IMR-90 (cell line): Measurements from ENCODE around the gene ZNF761. TPM values are rescaled to one million over a fixed set of nuclear protein-coding genes. Genes with fewer than 3 reads are reported as not detected.

ENCODE experiments used
- ATAC-seq: fragments of 200-7000 bp; cut with Tn5 transposase; 2 replicates; pipeline ENCODE4 v1.9.1; 2020; ENCODE audit warnings: low read depth, mild to moderate bottlenecking, moderate library complexity
- BruUV-seq: library from RNA; stranded (reverse); fragments of 400-500 nt; replicated peaks from 2 replicates; lab custom pipeline; 2021; lab: Mats Ljungman, UMichigan
- CTCF ChIA-PET: fragments of 300-600 bp; formaldehyde crosslinking; extraction: SDS; loops from one replicate; lab custom pipeline; 2021; ENCODE audit warnings: antibody characterized with exemption; lab: Yijun Ruan, JAX
- POLR2A ChIA-PET: fragments of 300-600 bp; sonication (Branson Sonifier 250); formaldehyde crosslinking; loops from one replicate; lab custom pipeline; 2022; ENCODE audit warnings: antibody characterized with exemption; ENCODE audit not compliant: unreplicated experiment; lab: Charles Lee
- DNase-seq: peaks from one replicate; pipeline ENCODE4 v3.0.0; 2013
- H2AFZ ChIP-seq: replicated peaks from 2 replicates; pipeline ENCODE3; 2013; ENCODE audit warnings: low read length, mild to moderate bottlenecking; ENCODE audit not compliant: poor library complexity
- H2AK5ac ChIP-seq: 2 replicates; pipeline ENCODE4 v1.6.1; 2013; ENCODE audit warnings: low read depth, low read length, inconsistent platforms
- H2AK9ac ChIP-seq: replicated peaks from 2 replicates; pipeline ENCODE3; 2013; ENCODE audit warnings: mild to moderate bottlenecking, low read depth, low read length, moderate library complexity; ENCODE audit not compliant: poor library complexity
- H2BK120ac ChIP-seq: 2 replicates; pipeline ENCODE4 v1.6.1; 2013; ENCODE audit warnings: low read depth, low read length, inconsistent platforms
- H2BK15ac ChIP-seq: 3 replicates; pipeline ENCODE4 v1.6.1; 2013; ENCODE audit warnings: low read depth, low read length, inconsistent platforms
- H2BK20ac ChIP-seq: 2 replicates; pipeline ENCODE4 v1.6.1; 2013; ENCODE audit warnings: low read depth, mild to moderate bottlenecking, inconsistent platforms, low read length, moderate library complexity
- H2BK5ac ChIP-seq: 2 replicates; pipeline ENCODE4 v1.6.1; 2013; ENCODE audit warnings: mild to moderate bottlenecking, low read depth, low read length, inconsistent platforms; ENCODE audit not compliant: poor library complexity, severe bottlenecking
- H3K14ac ChIP-seq: replicated peaks from 2 replicates; pipeline ENCODE4 v1.6.1; 2013; ENCODE audit warnings: low read depth, low read length, inconsistent platforms
- H3K18ac ChIP-seq: 2 replicates; pipeline ENCODE4 v1.6.1; 2013; ENCODE audit warnings: low read depth, low read length, control low read depth
- H3K23ac ChIP-seq: 2 replicates; pipeline ENCODE4 v1.6.1; 2013; ENCODE audit warnings: low read depth, low read length, inconsistent platforms
- H3K27ac ChIP-seq: 2 replicates; pipeline ENCODE4 v1.5.1; 2013; ENCODE audit warnings: mild to moderate bottlenecking, control low read depth, low read length; ENCODE audit not compliant: insufficient read depth
- H3K27me3 ChIP-seq: 2 replicates; pipeline ENCODE4 v1.6.1; 2013; ENCODE audit warnings: low read length; ENCODE audit not compliant: control insufficient read depth, insufficient read depth
- H3K36me3 ChIP-seq: 2 replicates; pipeline ENCODE4 v1.6.1; 2013; ENCODE audit warnings: low read length, mixed read lengths; ENCODE audit not compliant: control insufficient read depth, insufficient read depth
- H3K4ac ChIP-seq: 2 replicates; pipeline ENCODE4 v1.6.1; 2013; ENCODE audit warnings: low read depth, low read length, inconsistent platforms
- H3K4me1 ChIP-seq: 2 replicates; pipeline ENCODE4 v1.6.1; 2013; ENCODE audit warnings: low read length, mixed read lengths; ENCODE audit not compliant: control insufficient read depth, insufficient read depth
- H3K4me2 ChIP-seq: 2 replicates; pipeline ENCODE4 v1.6.1; 2013; ENCODE audit warnings: low read depth, mild to moderate bottlenecking, control low read depth, low read length, moderate library complexity
- H3K4me3 ChIP-seq: 2 replicates; pipeline ENCODE4 v1.5.1; 2013; ENCODE audit warnings: low read depth, mild to moderate bottlenecking, control low read depth, low read length, moderate library complexity; ENCODE audit not compliant: insufficient read depth
- H3K56ac ChIP-seq: 2 replicates; pipeline ENCODE4 v1.6.1; 2013; ENCODE audit warnings: low read length, inconsistent platforms; ENCODE audit not compliant: insufficient read depth; ENCODE audit errors: extremely low read depth
- H3K79me1 ChIP-seq, 2 experiments: 2 replicates each; pipeline ENCODE4 v1.6.1; 2013; ENCODE audit warnings: low read length in 2 of 2, inconsistent platforms in 1 of 2, low read depth in 1 of 2
- H3K9ac ChIP-seq: 2 replicates; pipeline ENCODE4 v1.6.1; 2013; ENCODE audit warnings: low read depth, low read length, control low read depth
- H3K9me1 ChIP-seq: 2 replicates; pipeline ENCODE4 v1.6.1; 2013; ENCODE audit warnings: low read length, inconsistent platforms; ENCODE audit not compliant: insufficient read depth
- H3K9me3 ChIP-seq: 2 replicates; pipeline ENCODE4 v1.6.1; 2013; ENCODE audit warnings: low read length; ENCODE audit not compliant: control insufficient read depth, insufficient read depth
- H4K20me1 ChIP-seq: 2 replicates; pipeline ENCODE4 v1.6.1; 2013; ENCODE audit warnings: low read length, inconsistent platforms; ENCODE audit not compliant: insufficient read depth
- H4K5ac ChIP-seq: 2 replicates; pipeline ENCODE4 v1.6.1; 2013; ENCODE audit warnings: mild to moderate bottlenecking, low read depth, low read length, control low read depth
- H4K8ac ChIP-seq, 2 experiments: 2 replicates each; pipeline ENCODE4 v1.6.1; 2013; ENCODE audit warnings: low read depth in 2 of 2, low read length in 2 of 2, control low read depth in 1 of 2, inconsistent platforms in 1 of 2
- H4K91ac ChIP-seq: 2 replicates; pipeline ENCODE4 v1.6.1; 2013; ENCODE audit warnings: low read depth, low read length, inconsistent platforms; ENCODE audit not compliant: insufficient read depth
- SMC3 ChIP-seq: fragments of 150-350 bp; IDR thresholded peaks from 2 replicates; pipeline ENCODE4 v1.6.1; 2016; ENCODE audit warnings: low read depth, mild to moderate bottlenecking, antibody characterized with exemption, low read length, moderate library complexity
- WGBS, 2 experiments: methylation state at CpG; one replicate each; pipeline versions ENCODE4 v1.1.5 to v1.1.7; 2013; ENCODE audit warnings: missing lambda C conversion rate in 2 of 2; ENCODE audit not compliant: insufficient read length in 1 of 2; ENCODE audit errors: extremely low coverage in 2 of 2; 5-methylcytosine and 5-hydroxymethylcytosine counted together
- dilution Hi-C: fragments of 300-500 bp; cut with HindIII; formaldehyde crosslinking; loops from one replicate; pipeline ENCODE4 v1.14.3; 2018; ENCODE audit warnings: low sequenced_read_pairs; ENCODE audit not compliant: unreplicated experiment
- in situ Hi-C: fragments of 300-500 bp; cut with MboI; formaldehyde crosslinking; loops from 3 replicates; pipeline ENCODE4 v1.14.3; 2019; ENCODE audit warnings: low sequenced_read_pairs, inconsistent platforms, mixed read lengths
- intact Hi-C: fragments of 100-400 bp; cut with micrococcal nuclease; formaldehyde crosslinking; loops from 2 replicates; pipeline ENCODE4 v1.10.0; 2022
- polyA plus RNA-seq, 3 experiments: library from polyadenylated mRNA; depleted of rRNA; stranded (reverse); fragments of >200 nt; gene quantifications; 2 replicates each; pipeline ENCODE4 v1.2.3, GENCODE V29; 2012; ENCODE audit warnings: low replicate concordance in 1 of 3
- total RNA-seq: library from RNA; depleted of rRNA; stranded (reverse); fragments of >200 nt; gene quantifications from 2 replicates; pipeline ENCODE4 v1.2.3, GENCODE V29; 2012
- TF ChIP-seq, protein P1 (sequence below): fragments of 150-350 bp; IDR thresholded peaks from 2 replicates; pipeline ENCODE4 v1.6.1; 2017; ENCODE audit warnings: mild to moderate bottlenecking, antibody characterized with exemption, low read length, low read depth

The ZNF761 gene
- total and polyA plus RNA-seq, 2 of the 4 experiments (the other 2 are of a cell fraction), result 7.9 to 21.9 TPM

DNA sequence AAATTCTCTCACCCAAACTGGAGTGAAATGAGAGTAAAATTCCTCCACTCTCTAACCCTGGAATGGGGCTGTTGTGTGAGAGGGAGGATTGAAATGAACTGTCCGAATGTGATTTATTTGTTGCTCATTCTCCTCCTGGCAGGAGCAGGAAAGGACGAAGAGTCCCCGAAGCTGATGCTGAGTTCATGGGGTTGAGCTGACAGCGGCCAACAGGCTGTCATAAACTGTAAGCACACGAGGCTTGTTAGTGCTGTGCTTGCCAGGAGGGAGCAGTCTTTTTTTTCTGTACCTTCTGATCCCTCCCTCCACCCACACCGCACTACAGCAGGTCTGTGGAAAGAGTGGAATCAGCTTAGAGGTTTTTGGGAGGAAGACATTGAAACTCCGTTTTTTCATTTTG, 73.1 kb downstream of the ZNF761 start:
- Histone ChIP-seq H2AK9ac (no peak overlapping the region), H2BK5ac (no peak overlapping the region), H3K4me2 (peak overlapping the region; percentile 84), H3K23ac (no peak overlapping the region), H3K27me3 (0 out of 2 replicates have a peak, but pooled peaks cover 3% of the 10 kb centered on the region), H3K36me3 (no peaks in the 10 kb centered on the region), H3K79me1 (no peaks in the 10 kb centered on the region), H3K14ac (no peak overlapping the region), H3K4ac (no peak overlapping the region), H2BK20ac (no peak overlapping the region), H3K4me3 (no peak overlapping the region), H4K20me1 (no peaks in the 10 kb centered on the region), H3K18ac (no peak overlapping the region), H4K91ac (no peak overlapping the region), H3K27ac (no peak overlapping the region), H3K9me3 (no peaks in the 10 kb centered on the region), H3K56ac (no peak overlapping the region), H2AK5ac (no peak overlapping the region), H2BK15ac (no peak overlapping the region), H3K4me1 (peaks cover 8% of the 10 kb centered on the region), H2AFZ (peak overlapping the region; percentile 4), H4K8ac (no peak overlapping the region), H3K9me1 (no peaks in the 10 kb centered on the region), H4K5ac (no peak overlapping the region), H2BK120ac (no peak overlapping the region), H3K9ac (no peak overlapping the region)
- TF ChIP-seq, protein P1, sequence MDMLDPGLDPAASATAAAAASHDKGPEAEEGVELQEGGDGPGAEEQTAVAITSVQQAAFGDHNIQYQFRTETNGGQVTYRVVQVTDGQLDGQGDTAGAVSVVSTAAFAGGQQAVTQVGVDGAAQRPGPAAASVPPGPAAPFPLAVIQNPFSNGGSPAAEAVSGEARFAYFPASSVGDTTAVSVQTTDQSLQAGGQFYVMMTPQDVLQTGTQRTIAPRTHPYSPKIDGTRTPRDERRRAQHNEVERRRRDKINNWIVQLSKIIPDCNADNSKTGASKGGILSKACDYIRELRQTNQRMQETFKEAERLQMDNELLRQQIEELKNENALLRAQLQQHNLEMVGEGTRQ, result no peak
- TF ChIP-seq SMC3, result no peak
- peak; percentile 35; the same call in 1 of the 2 replicates for ATAC-seq
- in situ Hi-C loops, result no loop called here
- no CpG with 5 or more reads among the region's 7 CpGs for WGBS, 2 experiments
- intact Hi-C loops, result no loop called here
- DNase-seq, result no peak
- ChIA-PET POLR2A (interaction anchor here (0.6 kb wide), 1 partner anchor 1365 kb away, joined by 4 read pairs; no protein-coding TSS in a partner anchor), CTCF (no interaction called here)
- BruUV-seq, result no TSS peak
- dilution Hi-C loops, result no loop called here
